ENCODE data around the gene PIGO.
A peak's percentile ranks its signal among the peaks of the same experiment; 100 is the strongest.

PIGO gene

DNA sequence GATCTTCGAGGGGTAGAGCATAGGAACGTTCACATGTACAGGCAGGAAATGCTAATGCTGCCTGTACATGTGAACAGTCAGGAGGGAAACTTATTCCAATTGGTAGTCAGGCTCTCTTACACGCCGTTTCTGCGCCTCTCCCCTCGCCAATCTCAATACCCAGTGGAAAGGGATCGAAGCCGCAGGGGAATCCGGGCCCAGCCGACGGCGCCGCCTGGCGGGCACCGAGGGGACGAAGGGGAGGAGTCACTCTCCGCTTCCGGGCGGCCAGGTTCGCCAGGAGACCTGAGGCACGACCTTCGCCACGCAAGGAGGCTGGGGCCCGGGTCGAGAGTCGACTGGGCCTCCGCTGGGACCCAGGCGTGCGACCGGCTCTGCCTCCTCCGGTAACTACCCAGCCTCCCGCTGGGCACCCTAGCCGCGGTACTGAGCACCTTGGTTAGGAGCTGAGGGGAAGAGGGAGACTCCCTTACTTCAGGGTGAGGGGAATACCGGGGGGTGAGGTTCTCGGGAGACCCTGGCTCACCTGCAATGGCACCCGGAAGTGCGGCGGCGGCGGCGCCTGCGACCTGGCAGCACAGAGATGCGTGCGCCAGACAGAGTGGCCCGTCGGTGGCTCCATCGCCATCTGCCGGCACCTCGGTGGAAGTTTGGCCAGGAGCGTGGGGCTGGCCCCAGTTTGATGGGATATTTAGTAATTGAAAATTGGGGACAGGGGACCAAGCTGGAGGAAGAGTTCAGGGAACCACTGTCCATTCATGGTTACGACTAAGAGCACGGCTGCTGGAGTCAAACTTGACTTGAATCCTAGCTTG lies at the start of gene PIGO:
Gene PIGO (minus strand): TSS at position 557 of the 815 bp plus-strand sequence. CDS start 1,026 bp downstream, outside the sequence.
- DNase-seq, result peak; percentile 83

DNA sequence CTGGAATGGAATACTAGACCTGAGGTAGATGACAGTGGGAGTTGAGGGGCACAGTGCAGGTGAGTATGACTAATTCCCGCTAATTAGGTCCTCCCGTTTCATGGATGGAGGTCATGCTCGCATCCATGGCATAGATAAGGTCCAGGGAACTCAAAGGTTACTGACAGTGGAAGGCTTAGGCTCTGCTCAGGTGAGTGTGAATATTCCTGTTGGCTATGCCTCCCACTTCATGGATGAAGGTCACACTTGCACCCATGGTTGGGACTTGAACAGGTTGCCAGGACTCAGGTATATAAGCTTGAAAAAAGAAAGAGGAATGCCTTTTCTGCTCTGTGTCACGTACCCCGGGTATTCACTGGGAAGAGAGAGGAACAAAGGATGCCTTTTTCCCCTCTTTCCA lies 45.6 kb upstream of the PIGO start:
- DNase-seq, result no peak

DNA sequence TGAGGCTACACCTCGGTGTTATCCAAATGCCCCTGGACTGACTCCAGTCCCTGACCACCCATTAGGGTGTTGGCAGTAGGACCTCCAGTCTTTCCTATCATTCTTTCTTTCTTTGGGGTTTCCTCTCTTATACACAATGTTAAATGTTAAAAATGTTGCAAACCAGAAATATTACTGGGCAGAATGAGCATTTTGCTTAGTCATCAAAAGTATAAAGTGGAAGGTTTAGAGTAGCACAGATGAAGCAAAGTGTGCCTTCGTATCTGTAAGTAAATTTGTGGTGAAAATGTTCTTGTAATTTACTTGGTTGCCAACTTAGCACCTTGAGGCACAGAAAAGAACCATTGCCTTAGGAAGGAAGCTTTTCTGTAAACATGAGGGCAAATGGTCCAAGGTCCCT lies 43.7 kb upstream of the PIGO start:
- DNase-seq, result no peak

DNA sequence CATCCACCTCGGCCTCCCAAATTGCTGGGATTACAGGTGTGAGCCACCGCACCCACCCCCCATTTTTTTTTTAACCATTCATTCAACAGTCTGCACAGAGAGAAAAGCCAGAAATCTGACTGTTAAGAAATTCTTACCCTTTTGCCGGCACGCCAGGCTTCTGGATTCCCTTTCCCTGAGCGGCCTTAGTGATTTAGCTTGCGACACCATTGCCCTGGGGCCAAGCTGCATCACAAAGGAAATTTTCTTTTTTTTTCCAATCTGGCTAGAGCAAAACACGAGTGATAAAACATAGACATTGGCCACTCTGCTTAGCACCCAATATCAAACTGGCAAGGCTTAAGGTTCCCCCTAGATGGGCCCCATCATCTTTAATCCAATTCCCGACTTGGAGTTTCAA lies 40.5 kb upstream of the PIGO start:
- DNase-seq, result no peak

DNA sequence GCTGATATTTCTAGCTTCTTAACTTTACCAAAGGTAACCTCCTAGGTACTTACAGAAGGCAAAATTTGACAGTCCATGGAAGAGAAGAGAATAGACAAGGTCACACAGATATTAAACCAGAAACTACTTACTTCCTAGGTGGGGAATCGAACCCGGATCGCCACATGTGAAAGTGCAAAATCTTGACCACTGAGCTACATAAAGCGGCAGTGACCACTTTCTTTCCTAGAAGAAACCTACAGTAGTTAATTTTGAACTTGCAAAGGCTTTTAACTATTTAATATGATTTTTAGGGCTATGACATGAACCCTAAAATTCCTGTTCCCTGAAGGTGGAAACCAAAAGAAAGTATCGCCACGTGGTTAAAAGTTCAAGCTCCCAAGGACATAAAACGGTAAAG lies 39.6 kb upstream of the PIGO start:
- no peak for DNase-seq

DNA sequence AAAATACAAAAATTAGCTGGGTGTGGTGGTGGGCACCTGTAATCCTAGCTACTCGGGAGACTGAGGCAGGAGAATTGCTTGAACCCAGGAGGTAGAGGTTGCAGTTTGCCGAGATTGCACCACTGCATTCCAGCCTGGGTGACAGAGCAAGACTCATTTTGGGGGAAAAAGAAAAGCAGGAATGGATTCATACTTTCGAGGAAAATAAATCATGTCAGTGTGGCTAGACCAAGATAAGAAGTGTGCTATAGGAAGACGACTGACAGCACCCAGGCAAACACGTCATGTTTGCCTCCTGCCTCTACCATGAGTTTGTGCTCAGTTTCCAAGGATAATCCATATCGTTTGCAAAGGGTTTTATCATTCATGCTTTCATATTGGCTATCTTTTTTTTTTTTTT lies 38.5 kb upstream of the PIGO start:
- no peak for DNase-seq

DNA sequence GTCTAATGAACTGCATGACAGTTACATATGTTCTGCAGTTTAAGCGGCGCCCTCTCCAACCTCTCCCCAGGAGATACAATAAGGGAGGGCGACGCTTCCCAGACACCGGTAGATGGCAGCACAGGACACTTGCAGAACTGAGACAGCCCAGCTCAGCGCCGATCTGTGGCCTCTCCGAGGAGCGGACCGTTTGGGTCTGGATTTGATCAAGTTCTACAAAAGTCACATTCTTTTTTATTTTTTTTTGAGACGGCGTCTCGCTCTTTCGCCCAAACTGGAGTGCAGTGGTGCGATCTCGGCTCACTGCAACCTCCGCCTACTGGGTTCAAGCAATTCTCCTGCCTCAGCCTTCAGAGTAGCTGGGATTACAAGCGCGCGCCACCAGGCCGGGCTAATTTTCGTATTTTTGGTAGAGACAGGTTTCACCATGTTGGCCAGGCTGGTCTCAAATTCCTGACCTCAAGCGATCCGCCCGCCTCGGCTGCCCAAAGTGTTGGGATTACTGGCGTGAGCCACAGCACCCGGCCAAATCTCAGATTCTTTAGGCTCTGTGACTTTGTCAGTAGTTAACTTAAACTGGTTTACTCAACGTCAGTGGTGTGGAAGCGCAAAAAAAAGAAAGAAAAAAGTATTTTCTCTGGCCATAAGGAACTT lies 20.6 kb upstream of the PIGO start:
- DNase-seq, result peak; percentile 64

DNA sequence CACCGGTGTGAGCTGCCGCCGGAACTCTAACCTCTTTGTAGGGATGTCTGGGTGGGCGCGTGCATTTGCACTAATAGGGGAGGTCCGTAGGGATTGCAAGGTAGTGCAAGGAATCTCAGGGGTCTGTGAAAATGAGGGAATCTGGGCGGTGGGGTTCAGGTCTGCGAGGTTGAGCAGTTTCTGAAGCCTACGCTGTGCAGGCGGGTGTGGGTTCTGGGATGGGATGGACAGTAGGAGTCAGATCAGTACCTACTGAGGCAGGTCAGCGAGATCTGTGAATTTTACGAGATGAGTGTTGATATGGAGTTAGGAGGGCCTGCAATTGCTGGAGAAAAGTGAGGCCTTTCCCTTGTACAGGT lies 20.1 kb upstream of the PIGO start:
- no peak for DNase-seq

DNA sequence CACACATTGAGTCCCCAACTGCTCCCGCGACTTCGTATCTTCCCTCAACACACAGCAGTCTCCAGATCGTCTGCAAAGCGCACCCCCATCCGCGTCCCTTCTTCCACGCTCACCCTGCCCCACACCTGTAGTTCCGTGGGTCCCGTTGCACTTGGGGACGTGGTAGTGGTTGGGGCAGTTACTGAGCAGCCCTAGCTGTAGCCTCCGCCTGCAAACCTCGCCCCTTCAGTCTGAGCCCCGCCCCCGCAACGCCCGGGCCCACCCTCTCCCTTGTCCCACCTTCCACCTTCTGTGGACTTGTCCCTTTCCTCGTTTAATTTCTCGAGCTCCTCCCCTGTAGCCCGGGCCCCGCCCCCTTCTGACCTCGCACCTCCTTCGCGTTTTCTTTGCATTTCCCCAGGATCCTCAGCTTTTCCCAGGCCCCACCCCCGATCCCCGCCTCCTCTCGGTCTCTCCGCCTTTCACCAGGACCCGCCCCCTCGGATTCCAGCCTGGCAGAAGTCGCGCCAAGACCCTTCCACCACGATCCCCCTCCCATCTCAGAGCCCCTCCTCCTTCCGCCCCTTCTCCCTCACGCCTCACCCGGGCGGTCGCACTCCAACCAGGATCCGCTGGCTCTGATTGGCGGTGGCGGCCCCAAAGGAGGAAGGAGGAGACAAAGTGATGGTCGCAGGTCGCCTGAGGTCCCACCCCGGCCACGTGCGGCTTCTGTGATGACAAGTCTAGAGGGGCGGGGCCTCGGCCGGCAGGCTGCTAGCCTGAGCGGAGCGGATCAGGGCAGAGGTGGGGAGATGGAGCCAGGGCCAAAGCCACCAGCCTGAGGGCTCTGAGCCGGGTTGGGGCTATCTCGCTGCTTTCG lies 19.5 kb upstream of the PIGO start, which contains the start of gene ATOSB:
Gene ATOSB (minus strand): TSS at position 183 of the 859 bp plus-strand sequence. CDS start 7,588 bp downstream, outside the sequence.
- DNase-seq, result peak; percentile 94

DNA sequence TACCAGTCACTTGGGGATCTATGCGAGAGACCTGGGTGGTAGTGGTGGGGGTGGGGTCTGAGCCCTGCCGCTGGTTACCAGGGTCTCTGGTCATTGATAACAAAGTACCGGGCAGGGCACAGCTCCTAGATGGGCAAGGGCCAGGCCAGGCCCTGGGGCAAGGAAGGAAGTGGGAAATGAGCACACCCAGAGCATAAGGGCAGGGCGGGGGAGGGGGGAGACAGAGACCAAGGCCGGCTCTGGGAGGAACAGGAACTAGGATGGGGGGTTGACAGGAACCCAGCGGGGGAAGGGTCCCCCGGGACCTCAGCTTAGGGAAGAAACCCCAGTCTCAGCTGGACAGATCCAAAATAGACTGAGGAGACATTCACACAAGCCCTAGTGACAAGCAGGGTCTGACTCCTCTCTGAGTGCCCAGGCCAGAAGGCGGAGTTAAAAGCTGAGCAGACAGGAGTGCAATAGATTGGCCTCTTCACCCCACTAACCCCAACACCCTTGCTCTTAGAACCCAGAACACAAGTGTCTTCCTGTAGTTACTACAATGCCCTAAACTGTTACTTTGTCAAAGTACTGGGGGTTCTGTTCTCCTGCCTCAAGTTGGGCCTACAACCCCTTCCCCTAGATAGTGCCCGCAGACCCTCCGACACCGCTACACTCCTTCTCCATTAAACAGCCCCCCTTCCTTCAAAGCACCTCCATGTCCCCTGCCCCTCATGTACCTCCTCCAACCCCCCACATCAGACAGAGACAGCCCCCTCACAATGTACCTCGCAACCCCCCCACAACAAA lies 18.6 kb upstream of the PIGO start:
- no peak for DNase-seq

DNA sequence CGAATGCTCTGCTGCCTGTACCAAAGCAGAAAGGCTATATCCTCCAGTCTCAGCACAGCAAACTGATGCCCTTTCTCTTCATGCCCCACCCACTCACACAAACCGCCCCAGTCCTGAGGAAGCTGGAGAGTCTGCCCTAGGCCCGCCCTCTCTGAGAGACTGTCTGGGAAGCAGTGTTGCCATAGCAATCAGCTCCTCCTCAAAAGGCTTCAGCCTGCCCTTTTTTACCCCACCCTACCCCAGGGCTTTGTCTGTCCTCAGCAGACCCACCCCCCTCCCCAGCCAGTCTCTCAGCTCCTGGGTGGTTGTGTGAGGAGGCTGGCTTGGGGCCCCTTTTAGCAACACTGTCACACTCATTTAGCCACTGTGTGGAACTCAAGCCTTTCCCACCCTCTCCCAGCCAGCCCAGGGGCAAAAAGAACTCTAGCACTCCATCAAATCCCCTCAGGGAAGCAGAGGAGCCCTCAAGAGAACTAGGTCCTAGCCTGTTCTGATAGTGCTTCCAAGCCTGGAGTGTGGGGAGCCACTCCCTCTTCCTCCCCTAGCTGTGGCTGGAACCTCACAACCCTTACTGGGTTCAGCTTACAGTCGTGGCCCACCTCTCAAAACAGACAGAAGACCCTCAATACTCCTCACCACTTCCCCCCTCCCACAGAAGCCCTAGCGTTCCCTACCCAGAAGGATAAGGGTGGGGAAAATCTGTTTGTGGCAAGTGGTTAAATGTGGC lies 17.9 kb upstream of the PIGO start:
- DNase-seq, result peak; percentile 85

DNA sequence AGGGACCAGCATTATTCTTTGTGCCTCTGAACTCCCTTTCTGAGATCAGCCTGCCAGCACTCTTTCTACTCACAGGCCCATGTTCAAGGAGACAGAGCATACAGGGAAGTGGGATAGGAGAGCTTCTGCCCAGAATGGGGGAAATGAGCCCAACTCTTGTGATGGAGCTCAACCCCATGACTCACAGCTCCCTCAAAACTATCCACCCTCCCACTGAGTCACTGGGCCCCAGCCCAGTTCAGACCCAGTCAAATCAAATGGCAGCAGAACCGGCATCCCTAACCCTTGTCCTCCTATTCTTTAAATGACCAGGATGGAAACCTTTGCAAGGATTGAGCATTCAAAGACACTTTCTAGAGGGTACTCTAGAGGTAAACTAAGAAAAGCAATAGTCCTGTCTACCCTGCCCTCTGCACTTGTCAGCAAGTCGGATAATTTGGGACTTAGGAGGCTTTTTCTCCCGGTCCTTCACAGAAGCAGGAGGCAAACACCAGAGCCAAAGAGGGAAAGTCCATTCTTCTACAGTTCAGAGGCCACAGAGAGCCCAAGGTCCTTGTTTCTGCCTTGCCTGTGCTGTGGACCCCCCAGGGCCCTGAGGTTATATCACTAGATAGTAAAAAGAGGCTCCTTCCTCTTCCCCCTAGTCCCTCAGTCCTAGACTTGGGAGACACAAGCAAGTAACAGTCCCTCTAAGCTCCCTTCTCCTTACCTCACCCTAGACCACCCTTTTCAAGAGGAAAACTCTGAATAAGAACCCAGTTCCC lies 16.0 kb upstream of the PIGO start:
- DNase-seq, result no peak

DNA sequence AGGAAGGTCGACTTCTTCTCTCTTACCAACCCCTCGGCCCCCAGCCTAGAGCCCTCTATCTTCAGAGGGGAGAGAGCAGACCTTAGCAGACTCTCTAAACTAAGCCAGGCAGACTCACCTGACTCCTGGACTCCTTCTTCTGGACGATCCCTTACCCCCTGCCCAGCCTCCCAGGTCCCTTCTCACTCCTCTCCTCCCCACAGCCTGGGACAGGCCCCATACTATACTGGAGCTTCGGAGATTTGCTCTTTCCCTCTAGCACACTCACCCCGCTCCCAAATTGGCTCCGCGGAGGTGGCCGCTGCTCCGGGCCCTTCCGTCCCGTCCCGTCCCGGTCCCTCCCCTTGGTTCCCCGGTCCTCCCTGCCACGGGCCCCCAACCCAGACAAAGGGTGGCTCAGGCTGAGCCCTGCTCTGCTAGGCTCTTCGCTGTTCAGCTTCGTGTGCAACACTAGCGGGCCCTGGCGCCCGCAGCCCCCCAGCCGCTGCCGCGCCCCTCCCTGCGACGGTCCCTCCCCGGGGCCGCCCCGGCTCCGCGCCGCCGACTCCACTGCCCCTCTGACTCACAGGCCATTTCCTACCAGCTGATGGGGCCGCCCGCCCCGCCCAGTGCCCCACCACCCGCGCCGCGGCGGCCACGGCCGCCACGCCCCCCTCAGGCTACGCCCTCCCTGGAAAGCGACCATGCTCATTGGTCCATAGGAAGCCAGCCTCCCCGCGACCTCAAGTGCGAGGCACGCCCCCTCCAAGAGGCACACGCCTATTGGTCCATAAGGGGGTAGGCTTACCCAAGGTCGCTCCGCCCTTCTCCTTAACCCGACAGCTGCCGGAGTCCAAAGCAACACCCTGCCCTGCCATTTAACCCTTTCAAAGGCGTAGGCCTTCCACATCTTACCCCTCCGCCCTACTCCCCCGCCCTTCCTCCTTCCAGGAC lies 14.9 kb upstream of the PIGO start:
- DNase-seq, result peak; percentile 88

DNA sequence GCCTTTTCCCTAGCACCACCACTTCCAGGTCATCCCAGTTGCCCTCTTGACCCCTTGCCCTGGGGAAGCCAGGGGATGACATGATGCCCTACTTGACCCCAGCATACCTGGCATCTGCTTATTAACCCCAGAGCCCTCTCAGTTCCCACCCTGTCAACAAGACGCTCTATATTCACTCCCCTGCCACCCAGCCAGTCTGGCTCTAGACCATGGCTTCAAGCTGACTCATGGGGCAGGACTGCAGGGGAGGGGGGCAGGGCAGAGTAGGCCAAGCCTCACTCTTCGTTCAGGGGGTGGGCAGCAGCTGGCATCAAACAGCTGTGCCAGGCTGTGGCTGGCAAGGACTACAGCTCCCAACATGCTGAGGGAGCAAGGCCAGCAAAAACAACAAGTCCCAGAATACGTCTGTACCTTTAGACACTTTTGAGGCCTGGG lies 14.0 kb upstream of the PIGO start:
- DNase-seq, result no peak

DNA sequence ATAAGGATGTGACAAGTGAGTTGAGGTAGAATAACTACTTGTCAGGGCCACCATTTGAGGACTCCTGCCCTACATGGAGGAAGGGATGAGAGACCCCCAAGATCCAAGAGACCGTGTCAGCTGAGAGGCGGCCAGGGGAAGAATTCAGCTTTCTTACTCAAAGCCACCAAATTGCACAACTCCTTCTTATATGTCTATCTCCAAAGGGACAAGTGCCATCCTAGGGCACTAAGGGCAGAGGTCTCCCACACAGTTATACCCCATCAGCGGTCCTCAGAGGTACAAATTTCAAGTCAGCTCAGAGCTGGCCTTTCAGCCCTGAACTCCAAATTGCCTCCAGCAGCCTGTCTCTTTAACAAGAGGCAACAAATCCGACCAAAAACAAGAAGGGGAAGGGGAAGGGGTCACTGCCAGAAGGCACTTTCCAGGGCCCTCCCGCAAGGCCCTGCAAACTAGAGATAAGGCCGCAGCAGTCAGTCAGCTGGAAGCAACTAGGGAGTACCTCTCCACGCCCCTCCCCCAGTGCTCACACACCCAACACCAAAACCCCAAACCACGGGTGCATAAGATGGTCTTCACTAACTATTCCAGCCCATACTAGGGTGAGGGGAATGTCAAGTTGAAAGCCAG lies 12.7 kb upstream of the PIGO start:
- DNase-seq, result no peak

DNA sequence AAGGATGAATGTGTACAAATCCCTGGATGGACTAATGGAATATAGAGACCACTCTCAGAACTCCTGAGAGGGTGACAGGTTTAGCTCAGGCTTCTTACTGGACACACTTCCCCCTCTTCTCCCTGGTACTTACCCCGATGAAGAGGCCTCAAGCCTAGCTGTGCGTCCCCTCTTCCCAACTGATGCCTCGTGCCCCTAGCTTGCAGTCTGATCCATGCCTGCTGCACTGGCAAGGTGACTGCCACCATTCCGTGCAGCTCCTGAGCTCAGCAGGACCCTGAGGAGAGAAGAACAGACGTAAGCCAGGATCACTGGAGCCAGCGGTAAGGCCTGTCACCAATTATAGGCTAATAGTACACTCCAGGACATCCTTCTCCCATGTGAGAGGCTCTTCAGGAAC lies 12.1 kb upstream of the PIGO start:
- DNase-seq, result no peak

DNA sequence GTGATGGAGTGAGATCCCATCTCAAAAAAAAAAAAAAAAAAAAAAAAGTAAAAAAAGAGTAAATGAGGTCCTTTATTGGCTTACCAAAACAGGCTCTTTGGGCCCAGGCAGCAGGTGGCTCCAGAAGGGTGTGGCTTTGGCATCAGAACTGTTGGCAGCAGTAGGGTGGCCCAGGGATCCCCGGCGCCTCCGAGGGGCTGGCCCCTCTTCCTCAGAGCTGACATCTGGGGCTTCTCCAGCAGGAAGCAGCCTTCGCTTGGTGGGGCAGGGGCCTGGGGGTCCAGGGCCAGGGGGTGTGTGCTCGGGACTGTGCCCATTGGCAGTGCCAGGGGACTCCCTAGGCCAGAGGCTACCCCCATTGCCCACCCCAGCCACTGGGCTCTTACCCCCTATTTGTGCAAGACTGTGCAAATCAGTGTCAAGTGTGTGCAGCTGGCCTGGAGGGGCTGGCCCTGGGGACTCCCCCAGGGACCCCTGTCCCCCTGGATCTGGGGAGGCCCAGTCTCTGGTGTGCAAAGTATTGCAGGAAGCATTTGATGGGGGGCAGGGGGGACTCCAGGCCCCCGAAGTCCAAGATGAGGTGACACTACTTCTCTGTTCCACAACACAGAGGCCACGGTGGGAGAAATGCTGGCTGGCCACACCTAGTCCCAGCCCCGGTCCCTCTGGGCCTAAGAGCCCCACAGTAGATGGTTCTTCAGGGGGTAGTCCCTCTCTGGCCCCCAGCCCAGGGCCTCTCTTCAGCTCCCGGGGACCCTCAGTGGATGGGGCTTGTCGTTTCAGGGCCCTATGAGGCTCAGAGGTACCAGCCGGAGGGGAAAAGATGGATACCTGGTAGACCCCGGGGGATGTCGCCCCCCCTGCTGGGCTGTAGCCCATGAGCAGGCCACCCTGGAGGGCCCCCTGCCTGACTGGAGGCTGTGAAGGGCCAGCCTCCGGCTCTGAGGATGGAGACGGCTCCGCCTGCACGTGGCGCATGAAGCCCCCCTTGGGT lies 11.2 kb upstream of the PIGO start:
- DNase-seq, result no peak

DNA sequence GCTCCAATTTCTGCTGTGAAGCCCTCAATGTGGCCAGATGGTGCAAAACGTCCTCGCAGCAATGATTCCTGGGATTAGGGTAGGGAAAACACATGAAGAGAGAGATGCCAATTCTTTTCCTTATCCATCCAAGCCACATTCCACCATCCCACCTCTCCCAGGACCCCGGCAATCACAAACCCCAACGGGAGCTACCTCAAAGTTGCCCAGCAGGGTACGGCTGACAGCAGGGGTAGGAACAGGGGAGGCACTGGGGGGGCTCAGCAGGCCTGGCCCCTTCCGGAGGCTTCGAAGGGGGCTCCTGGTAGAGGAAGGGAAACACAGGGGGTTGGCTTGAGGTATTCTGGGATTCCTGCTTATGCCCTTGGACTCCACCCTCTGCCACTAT lies 9.9 kb upstream of the PIGO start:
- no peak for DNase-seq
